KBM-7 (cell line): ENCODE results near the gene IFNAR1.
"Not testable (repeated sequence)": the region's sequence is repeated elsewhere in the genome, so short reads cannot be mapped to it uniquely, and the experiment has no call there.

Source experiments
- DNase-seq: peaks from one replicate; pipeline ENCODE4 v3.0.0-alpha.2; 2015
- in situ Hi-C: fragments of 300-500 bp; cut with MboI; formaldehyde crosslinking; loops from 2 replicates; pipeline ENCODE4 v1.14.3; 2020; ENCODE audit warnings: low sequenced_read_pairs, low pct_unique_long_range_greater_than_20kb, mixed read lengths

Gene IFNAR1

GRCh38 chr21:33332143-33332542 lies 7.4 kb downstream of the IFNAR1 start:
- no peak for DNase-seq
- in situ Hi-C loops: no loop called here

DNA sequence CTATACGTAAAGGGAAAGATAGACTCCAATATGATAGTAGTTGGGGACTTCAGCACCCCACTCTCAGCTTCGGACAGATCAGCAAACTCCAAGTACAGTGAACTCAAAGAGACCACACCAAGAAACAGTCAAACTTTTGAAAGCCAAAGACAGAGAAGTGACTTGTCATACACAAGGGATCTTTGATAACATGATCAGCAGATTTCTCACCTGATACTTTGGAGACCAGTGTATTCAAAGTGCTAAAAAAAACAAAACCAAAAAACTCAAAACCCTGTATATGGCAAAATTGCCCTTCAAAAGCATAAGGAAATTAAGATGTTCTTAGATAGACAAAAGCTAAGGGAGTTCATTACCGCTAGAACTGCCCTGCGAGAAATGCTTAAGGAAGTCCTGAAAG lies 9.4 kb downstream of the IFNAR1 start:
- DNase-seq: no peak

GRCh38 chr21:33334824-33335223 lies 10.1 kb downstream of the IFNAR1 start:
- no peak for DNase-seq
- in situ Hi-C loops: no loop called here

More for the DNA sequence above, 9.4 kb downstream of the IFNAR1 start:
- in situ Hi-C loops: no loop called here

- in situ Hi-C loops: no loop called here
- no peak for DNase-seq
Observed at GRCh38 chr21:33339135-33339534, 14.4 kb downstream of the IFNAR1 start.

DNA sequence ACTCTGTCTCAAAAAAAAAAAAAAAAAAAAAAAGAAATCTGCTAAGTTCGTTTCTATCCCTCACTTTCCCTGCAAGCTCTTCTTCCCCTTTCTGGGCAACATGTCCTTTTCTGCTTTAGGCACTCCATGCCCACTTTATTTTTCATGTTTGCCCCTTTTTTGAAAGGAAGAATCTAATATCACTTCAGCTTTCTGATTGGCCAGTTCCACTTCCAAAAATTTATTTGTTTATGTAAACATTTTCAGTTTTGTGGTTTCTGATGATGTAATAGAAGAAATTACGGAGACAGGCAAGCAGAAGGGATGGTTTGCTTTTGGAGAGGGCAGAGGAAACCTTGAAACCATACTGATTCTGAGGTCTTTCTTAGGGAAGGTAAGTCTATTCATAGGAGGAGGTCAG lies 15.1 kb downstream of the IFNAR1 start:
- in situ Hi-C loops: no loop called here
- DNase-seq: peak; percentile 22

GRCh38 chr21:33345751-33346238 lies 21.0 kb downstream of the IFNAR1 start:
- in situ Hi-C loops: no loop called here
- DNase-seq: no peak

DNA sequence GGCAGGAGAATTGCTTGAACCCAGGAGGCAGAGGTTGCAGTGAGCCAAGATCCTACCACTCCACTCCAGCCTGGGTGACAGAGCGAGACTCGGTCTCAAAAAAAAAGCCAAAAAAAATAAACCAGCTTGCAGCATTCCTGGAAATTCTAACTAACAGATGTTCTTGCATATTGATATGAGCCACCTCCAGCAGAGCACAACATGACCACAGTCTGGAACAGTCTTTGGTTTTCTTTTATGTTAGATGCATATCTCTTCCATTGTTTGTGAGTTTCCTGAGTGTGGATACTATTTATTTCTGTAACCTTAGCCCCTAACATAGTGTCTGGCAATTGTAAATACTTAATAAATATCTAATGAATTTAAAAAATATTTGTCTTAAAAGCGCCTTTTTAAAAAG lies 23.9 kb downstream of the IFNAR1 start:
- DNase-seq: no peak
- in situ Hi-C loops: no loop called here

DNA sequence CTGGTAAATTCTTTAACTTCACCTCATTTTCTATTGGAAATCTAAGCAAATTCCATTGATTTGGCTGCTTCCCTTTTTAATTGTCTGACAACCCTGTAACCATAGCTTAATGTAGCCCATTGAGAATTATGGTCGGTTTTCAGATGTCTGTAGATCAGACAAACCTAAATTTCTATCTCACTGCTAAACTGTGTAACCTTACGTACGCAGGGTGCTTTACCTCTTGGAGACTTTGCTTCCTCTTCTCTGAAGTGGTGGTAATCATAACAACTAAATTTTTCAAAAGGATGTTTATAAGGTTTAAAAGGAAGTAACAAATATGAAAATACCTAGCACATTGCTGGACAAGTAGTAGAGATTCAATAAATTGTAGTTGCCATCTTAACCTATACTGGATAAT lies 25.9 kb downstream of the IFNAR1 start:
- DNase-seq: no peak
- in situ Hi-C loops: no loop called here

DNA sequence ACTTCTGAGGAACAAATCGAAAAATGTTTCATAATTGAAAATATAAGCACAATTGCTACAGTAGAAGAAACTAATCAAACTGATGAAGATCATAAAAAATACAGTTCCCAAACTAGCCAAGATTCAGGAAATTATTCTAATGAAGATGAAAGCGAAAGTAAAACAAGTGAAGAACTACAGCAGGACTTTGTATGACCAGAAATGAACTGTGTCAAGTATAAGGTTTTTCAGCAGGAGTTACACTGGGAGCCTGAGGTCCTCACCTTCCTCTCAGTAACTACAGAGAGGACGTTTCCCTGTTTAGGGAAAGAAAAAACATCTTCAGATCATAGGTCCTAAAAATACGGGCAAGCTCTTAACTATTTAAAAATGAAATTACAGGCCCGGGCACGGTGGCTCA lies 30.6 kb downstream of the IFNAR1 start:
- no peak for DNase-seq
- in situ Hi-C loops: no loop called here

GRCh38 chr21:33355996-33356395 lies 31.2 kb downstream of the IFNAR1 start:
- in situ Hi-C loops: no loop called here
- no peak for DNase-seq

DNA sequence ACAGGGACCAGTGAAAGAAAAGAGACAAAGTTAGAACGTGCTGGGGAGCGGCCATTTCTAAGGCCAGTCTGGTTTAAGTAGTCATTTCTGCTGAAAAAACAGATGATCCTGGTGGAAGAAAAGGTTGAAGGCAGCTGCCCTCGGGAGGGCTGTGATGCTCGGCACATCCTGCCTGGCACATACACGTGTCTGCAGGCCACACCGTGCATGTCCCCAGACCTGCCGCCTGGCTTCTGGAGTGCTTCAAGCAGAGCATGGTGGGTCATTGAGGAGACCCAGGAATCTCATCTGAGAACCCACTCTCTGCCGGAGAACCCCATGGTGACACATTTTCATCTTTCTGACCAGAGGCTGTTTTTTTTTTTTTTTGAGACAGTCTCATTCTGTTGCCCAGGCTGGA lies 32.4 kb downstream of the IFNAR1 start:
- in situ Hi-C loops: no loop called here
- no peak for DNase-seq

DNA sequence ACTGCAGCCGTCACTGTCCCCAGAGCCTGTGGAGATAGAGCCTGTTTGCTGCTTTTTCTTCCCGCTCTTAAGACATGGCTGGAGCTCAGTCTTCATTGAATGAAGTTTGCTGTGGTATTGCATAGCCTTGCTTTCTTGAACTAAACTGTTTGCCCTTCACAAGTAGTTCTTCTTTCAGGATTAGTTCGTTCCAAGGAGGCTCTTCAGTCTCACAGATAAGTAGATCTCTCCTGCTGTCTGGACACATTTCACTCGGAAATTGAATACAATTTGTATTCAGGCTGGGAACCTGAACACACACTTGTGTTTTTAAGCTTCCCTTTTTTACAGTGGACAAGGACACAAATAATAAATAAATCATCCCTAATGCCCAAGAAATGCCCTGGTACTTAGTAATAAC lies 34.7 kb downstream of the IFNAR1 start:
- DNase-seq: no peak
- in situ Hi-C loops: no loop called here

- in situ Hi-C loops: no loop called here
- no peak for DNase-seq
Observed at GRCh38 chr21:33360281-33360680, 35.5 kb downstream of the IFNAR1 start.

GRCh38 chr21:33360881-33361602 lies 36.3 kb downstream of the IFNAR1 start:
- in situ Hi-C loops: no loop called here
- peak; percentile 90 for DNase-seq

- in situ Hi-C loops: no loop called here
- DNase-seq: peak; percentile 91
Observed at GRCh38 chr21:33362044-33362555, 37.3 kb downstream of the IFNAR1 start.

GRCh38 chr21:33363911-33364609 lies 39.3 kb downstream of the IFNAR1 start:
- DNase-seq: peak; percentile 63
- in situ Hi-C loops: not testable (repeated sequence)

- no peak for DNase-seq
- in situ Hi-C loops: no loop called here
Observed at GRCh38 chr21:33364830-33365229, 40.1 kb downstream of the IFNAR1 start.

GRCh38 chr21:33367309-33367973 lies 42.7 kb downstream of the IFNAR1 start:
- peak; percentile 74 for DNase-seq
- in situ Hi-C loops: no loop called here

DNA sequence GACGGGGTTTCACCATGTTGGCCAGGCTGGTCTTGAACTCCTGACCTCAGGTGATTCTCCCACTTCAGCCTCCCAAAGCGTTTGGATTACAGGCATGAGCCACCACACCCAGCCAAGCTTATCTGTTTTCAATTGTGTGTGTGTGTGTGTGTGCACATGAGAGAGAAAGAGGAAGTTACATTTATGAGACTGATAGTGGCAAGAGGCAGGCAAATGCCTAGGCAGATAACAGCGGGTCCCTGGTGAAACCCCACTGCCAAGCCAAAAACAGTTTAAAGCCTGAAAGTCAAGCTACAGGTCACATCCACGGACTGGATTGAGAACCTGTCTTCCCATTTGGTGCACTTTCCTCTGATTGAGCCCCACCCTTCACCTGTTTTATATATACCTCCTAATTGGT lies 43.4 kb downstream of the IFNAR1 start:
- in situ Hi-C loops: no loop called here
- DNase-seq: peak; percentile 89

GRCh38 chr21:33368576-33368975 lies 43.8 kb downstream of the IFNAR1 start:
- peak; percentile 39 for DNase-seq
- in situ Hi-C loops: no loop called here
